Neural progenitor cell (in vitro differentiated cells): ENCODE measurements around the gene CHD5. TPM values are rescaled to one million over a fixed set of nuclear protein-coding genes. Genes with fewer than 3 reads are reported as not detected.

Experiments
- DNase-seq: peaks from one replicate; pipeline ENCODE4 v3.0.0-alpha.2; 2016; ENCODE audit warnings: low spot score
- H2AFZ ChIP-seq: fragments of 200-600 bp; sonication (generic); replicated peaks from 2 replicates; pipeline ENCODE4 v1.6.1; 2016; ENCODE audit warnings: antibody characterized with exemption
- H3F3A ChIP-seq: fragments of 200-600 bp; sonication (generic); 2 replicates; pipeline ENCODE4 v1.6.1; 2016; ENCODE audit warnings: antibody characterized with exemption, low read depth
- H3K27ac ChIP-seq: fragments of 200-600 bp; sonication (generic); 2 replicates; pipeline ENCODE4 v1.5.1; 2016; ENCODE audit warnings: mild to moderate bottlenecking
- H3K27me3 ChIP-seq: fragments of 200-600 bp; sonication (generic); 2 replicates; pipeline ENCODE4 v1.6.1; 2016; ENCODE audit warnings: mild to moderate bottlenecking, moderate library complexity
- H3K36me3 ChIP-seq: fragments of 200-600 bp; sonication (generic); 2 replicates; pipeline ENCODE4 v1.5.1; 2016
- H3K4me1 ChIP-seq: fragments of 200-600 bp; sonication (generic); 2 replicates; pipeline ENCODE4 v1.6.1; 2016; ENCODE audit warnings: mixed run types
- H3K4me2 ChIP-seq: fragments of 200-600 bp; sonication (generic); 2 replicates; pipeline ENCODE4 v1.6.1; 2016
- H3K4me3 ChIP-seq: fragments of 200-600 bp; sonication (generic); 2 replicates; pipeline ENCODE4 v1.5.1; 2016
- H3K79me2 ChIP-seq: fragments of 200-600 bp; sonication (generic); 2 replicates; pipeline ENCODE4 v1.6.1; 2016; ENCODE audit warnings: low read depth
- H3K9ac ChIP-seq: fragments of 200-600 bp; sonication (generic); 2 replicates; pipeline ENCODE4 v1.6.1; 2016
- H3K9me3 ChIP-seq: fragments of 200-600 bp; sonication (generic); 2 replicates; pipeline ENCODE4 v1.5.1; 2016; ENCODE audit warnings: low read depth
- H4K20me1 ChIP-seq: fragments of 200-600 bp; sonication (generic); 2 replicates; pipeline ENCODE4 v1.6.1; 2016; ENCODE audit warnings: low read depth
- H3K27ac Mint-ChIP-seq: 3 replicates; pipeline ENCODE4 v1.8.0; 2021; ENCODE audit warnings: mixed read lengths
- H3K27me3 Mint-ChIP-seq: 2 replicates; pipeline ENCODE4 v1.8.0; 2022; ENCODE audit warnings: low read depth, mild to moderate bottlenecking, inconsistent platforms, moderate library complexity, mixed read lengths; ENCODE audit not compliant: insufficient read depth
- H3K36me3 Mint-ChIP-seq: 3 replicates; pipeline ENCODE4 v1.8.0; 2021; ENCODE audit warnings: mixed read lengths
- H3K4me1 Mint-ChIP-seq: 3 replicates; pipeline ENCODE4 v1.8.0; 2021; ENCODE audit warnings: mixed read lengths
- H3K4me3 Mint-ChIP-seq: 3 replicates; pipeline ENCODE4 v1.8.0; 2021; ENCODE audit warnings: mild to moderate bottlenecking, moderate library complexity, mixed read lengths
- H3K9me3 Mint-ChIP-seq: 3 replicates; pipeline ENCODE4 v1.8.0; 2020; ENCODE audit warnings: mixed read lengths
- EZH2 ChIP-seq: fragments of 200-600 bp; sonication (generic); IDR thresholded peaks from 2 replicates; pipeline ENCODE4 v1.6.1; 2017; ENCODE audit warnings: antibody characterized with exemption, mild to moderate bottlenecking, moderate library complexity
- EZH2phosphoT487 ChIP-seq: fragments of 200-600 bp; sonication (generic); IDR thresholded peaks from 2 replicates; pipeline ENCODE4 v1.6.1; 2017; ENCODE audit warnings: antibody characterized with exemption
- total RNA-seq: library from RNA; depleted of rRNA; stranded (reverse); fragments of >200 nt; gene quantifications from 2 replicates; pipeline ENCODE4 v1.2.3, GENCODE V29; 2015; ENCODE audit warnings: low replicate concordance
- TF ChIP-seq, protein P1 (sequence below): fragments of 200-600 bp; sonication (generic); IDR thresholded peaks from 2 replicates; pipeline ENCODE4 v1.5.1; 2017; ENCODE audit warnings: antibody characterized with exemption, mild to moderate bottlenecking

Gene CHD5
- total RNA-seq, 1 donor from 2014 or later = 0.17 TPM

DNA sequence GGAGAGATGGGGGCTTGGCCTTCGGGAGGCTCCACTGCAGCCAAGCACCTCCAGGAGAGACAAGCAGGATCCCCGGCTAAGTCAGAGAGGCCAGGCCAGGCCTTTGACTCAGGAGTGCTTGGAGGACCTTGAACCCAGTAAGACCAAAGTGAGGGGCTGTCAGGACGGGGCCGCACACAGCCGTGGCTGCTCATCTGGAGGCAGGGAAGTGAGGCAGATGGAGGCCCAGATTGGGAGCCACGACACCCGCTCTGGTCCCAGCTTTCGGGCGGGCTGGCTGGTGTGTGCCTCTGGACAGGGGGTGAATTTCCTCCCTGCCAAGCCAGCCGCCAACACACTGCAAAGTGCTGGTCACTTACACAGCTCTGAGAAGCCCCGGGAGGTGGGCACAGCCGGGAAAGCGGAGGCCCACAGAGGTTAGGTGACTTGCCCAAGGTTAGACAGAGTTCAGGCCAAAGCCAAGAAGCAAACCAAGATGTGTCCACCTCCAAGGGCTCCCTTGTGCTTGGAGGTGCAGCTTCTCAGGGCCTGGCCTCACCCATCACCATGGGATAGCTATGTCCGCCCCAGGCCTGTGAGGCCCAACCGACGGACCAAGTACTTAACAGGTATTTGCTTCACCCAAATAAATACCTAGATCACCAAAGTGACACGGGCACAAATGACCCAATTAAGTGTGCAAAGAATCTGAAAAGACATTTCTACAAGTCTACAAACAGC is 58.3 kb downstream of the CHD5 start:
- H4K20me1 ChIP-seq = no peaks in the 10 kb centered on the region

DNA sequence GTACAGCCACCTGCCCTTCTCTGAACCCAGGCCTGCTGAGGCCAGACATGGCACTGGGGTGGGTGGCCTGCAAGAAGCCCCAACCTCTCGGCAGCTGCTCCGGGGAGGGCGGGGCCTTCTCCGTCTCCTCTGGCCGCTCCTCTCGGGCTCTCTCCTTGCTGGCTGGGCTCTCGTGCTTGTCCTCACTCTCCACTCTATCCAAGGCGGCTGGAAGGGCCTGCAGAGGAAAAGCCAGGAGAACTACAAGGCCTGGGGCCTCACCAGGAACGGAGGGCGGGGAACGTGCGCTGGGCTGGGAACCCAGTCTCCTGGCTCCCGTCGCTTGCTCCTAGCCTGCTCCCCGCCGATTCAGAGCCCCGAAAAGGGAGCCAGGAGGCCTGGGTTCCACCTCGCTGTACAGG is 59.1 kb downstream of the CHD5 start:
- Histone ChIP-seq H3K27me3 (no peaks in the 10 kb centered on the region), H4K20me1 (no peaks in the 10 kb centered on the region), H3F3A (no peaks in the 10 kb centered on the region), H3K9ac (no peak overlapping the region), H3K4me1 (no peaks in the 10 kb centered on the region), H2AFZ (no peak overlapping the region), H3K9me3 (peaks cover 4% of the 10 kb centered on the region), H3K27ac (no peak overlapping the region), H3K79me2 (no peaks in the 10 kb centered on the region), H3K4me2 (no peak overlapping the region), H3K36me3 (no peaks in the 10 kb centered on the region), H3K4me3 (no peak overlapping the region)
- Mint-ChIP-seq H3K27ac (no peak overlapping the region), H3K36me3 (no peaks in the 10 kb centered on the region), H3K4me3 (no peak overlapping the region), H3K9me3 (peaks cover 7% of the 10 kb centered on the region), H3K27me3 (peaks cover 4% of the 10 kb centered on the region), H3K4me1 (peaks cover 4% of the 10 kb centered on the region)
- no peak for DNase-seq
- TF ChIP-seq, protein P1, sequence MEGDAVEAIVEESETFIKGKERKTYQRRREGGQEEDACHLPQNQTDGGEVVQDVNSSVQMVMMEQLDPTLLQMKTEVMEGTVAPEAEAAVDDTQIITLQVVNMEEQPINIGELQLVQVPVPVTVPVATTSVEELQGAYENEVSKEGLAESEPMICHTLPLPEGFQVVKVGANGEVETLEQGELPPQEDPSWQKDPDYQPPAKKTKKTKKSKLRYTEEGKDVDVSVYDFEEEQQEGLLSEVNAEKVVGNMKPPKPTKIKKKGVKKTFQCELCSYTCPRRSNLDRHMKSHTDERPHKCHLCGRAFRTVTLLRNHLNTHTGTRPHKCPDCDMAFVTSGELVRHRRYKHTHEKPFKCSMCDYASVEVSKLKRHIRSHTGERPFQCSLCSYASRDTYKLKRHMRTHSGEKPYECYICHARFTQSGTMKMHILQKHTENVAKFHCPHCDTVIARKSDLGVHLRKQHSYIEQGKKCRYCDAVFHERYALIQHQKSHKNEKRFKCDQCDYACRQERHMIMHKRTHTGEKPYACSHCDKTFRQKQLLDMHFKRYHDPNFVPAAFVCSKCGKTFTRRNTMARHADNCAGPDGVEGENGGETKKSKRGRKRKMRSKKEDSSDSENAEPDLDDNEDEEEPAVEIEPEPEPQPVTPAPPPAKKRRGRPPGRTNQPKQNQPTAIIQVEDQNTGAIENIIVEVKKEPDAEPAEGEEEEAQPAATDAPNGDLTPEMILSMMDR = no peak
- no peak for TF ChIP-seq EZH2phosphoT487
- TF ChIP-seq EZH2 = no peak

More for the DNA sequence above, 58.3 kb downstream of the CHD5 start:
- no peaks in the 10 kb centered on the region for H3K36me3 Mint-ChIP-seq
- Histone ChIP-seq H3F3A (no peaks in the 10 kb centered on the region), H3K9ac (no peak overlapping the region), H3K4me1 (no peaks in the 10 kb centered on the region), H3K36me3 (no peaks in the 10 kb centered on the region), H3K9me3 (peaks cover 4% of the 10 kb centered on the region), H2AFZ (no peak overlapping the region), H3K4me2 (no peak overlapping the region), H3K27me3 (no peaks in the 10 kb centered on the region), H3K27ac (no peak overlapping the region), H3K4me3 (no peak overlapping the region), H3K79me2 (no peaks in the 10 kb centered on the region)
- no peak for TF ChIP-seq EZH2phosphoT487
- no peak for TF ChIP-seq EZH2
- TF ChIP-seq, protein P1 = no peak
- no peak overlapping the region for H3K27ac Mint-ChIP-seq
- no peak overlapping the region for H3K4me3 Mint-ChIP-seq
- peaks cover 4% of the 10 kb centered on the region for H3K9me3 Mint-ChIP-seq
- peaks cover 4% of the 10 kb centered on the region for H3K4me1 Mint-ChIP-seq
- DNase-seq = no peak
- peaks cover 10% of the 10 kb centered on the region for H3K27me3 Mint-ChIP-seq

DNA sequence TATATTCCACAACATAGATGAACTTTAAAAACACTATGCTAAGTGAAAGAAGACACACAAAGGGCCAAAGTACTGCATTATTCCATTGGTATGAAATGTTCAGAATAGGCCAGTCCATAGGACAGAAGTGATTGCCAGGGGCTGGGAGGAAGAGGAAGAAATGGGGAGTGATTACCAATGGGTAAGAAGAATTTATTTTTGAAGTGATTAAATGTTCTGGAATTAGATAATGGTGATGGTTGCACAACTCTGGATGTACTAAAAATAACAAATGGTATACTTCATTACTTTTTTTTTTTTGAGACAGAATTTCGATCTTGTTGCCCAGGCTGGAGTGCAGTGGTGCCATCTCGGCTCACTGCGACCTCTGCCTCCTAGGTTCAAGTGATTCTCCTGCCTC is 61.7 kb downstream of the CHD5 start:
- DNase-seq = no peak
- Mint-ChIP-seq H3K27me3 (peaks cover under 1% of the 10 kb centered on the region), H3K4me3 (no peak overlapping the region), H3K36me3 (no peaks in the 10 kb centered on the region), H3K4me1 (no peaks in the 10 kb centered on the region), H3K27ac (no peak overlapping the region), H3K9me3 (peaks cover 8% of the 10 kb centered on the region)
- Histone ChIP-seq H3K27ac (no peak overlapping the region), H3K4me3 (no peak overlapping the region), H3K36me3 (no peaks in the 10 kb centered on the region), H3K4me1 (no peaks in the 10 kb centered on the region), H3K4me2 (no peak overlapping the region), H4K20me1 (no peaks in the 10 kb centered on the region), H3K9me3 (peaks cover 4% of the 10 kb centered on the region), H2AFZ (no peak overlapping the region), H3K79me2 (no peaks in the 10 kb centered on the region), H3F3A (no peaks in the 10 kb centered on the region), H3K9ac (no peak overlapping the region), H3K27me3 (no peaks in the 10 kb centered on the region)
- TF ChIP-seq, protein P1 = no peak
- no peak for TF ChIP-seq EZH2
- no peak for TF ChIP-seq EZH2phosphoT487
